Progenitor cell of endocrine pancreas (in vitro differentiated cells): ENCODE results near the gene GPC3. TPM values are rescaled to one million over a fixed set of nuclear protein-coding genes. Genes with fewer than 3 reads are reported as not detected.

Experiments used
- DNase-seq: peaks from one replicate; pipeline ENCODE4 v3.0.0; 2021; ENCODE audit warnings: low spot score; ENCODE audit not compliant: unreplicated experiment
- H3K27ac Mint-ChIP-seq: 2 replicates; pipeline ENCODE4 v1.8.0; 2021; ENCODE audit warnings: mild to moderate bottlenecking, moderate library complexity, mixed read lengths
- H3K27me3 Mint-ChIP-seq: 2 replicates; pipeline ENCODE4 v1.8.0; 2021; ENCODE audit warnings: mixed read lengths
- H3K36me3 Mint-ChIP-seq: 2 replicates; pipeline ENCODE4 v1.8.0; 2022; ENCODE audit warnings: mixed read lengths; ENCODE audit not compliant: insufficient read depth
- H3K4me1 Mint-ChIP-seq: 2 replicates; pipeline ENCODE4 v1.8.0; 2021; ENCODE audit warnings: low read depth, mixed read lengths
- H3K4me3 Mint-ChIP-seq: 2 replicates; pipeline ENCODE4 v1.8.0; 2021; ENCODE audit warnings: low read depth, mild to moderate bottlenecking, moderate library complexity, mixed read lengths
- H3K9me3 Mint-ChIP-seq: 2 replicates; pipeline ENCODE4 v1.8.0; 2021; ENCODE audit warnings: low read depth, mixed read lengths
- total RNA-seq: library from RNA; stranded (reverse); gene quantifications from 2 replicates; pipeline ENCODE4 v1.2.1, GENCODE V29; 2021
- TF ChIP-seq, protein P1 (sequence below): fragments of 200-600 bp; sonication (generic); IDR thresholded peaks from one replicate; pipeline ENCODE4 v1.5.0; 2021; ENCODE audit warnings: antibody characterized with exemption, mild to moderate bottlenecking; ENCODE audit not compliant: unreplicated experiment

Gene GPC3
- total RNA-seq, 1 donor from 2014 or later = 197 TPM

DNA sequence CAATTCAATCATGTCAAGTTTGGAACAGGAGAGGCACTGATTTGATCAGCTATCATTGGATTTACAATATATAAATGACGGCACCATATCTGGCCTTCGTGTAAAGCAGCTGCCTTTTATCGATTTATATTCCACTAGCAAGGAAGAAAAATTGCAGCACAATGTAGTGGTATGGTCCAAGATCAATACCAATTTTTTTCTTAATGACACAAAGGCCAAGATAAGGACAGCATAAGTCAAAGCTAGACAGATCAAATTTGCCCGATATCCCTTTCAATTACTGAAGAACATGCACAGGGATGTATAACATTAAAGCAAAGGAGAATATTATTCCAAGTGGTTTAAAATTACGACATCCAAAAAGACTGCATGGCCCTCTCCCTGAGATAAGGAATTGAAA lies 167.4 kb downstream of the GPC3 start:
- Mint-ChIP-seq H3K4me1 (peaks cover 45% of the 10 kb centered on the region), H3K9me3 (no peaks in the 10 kb centered on the region), H3K4me3 (no peak overlapping the region), H3K27me3 (no peaks in the 10 kb centered on the region), H3K36me3 (no peaks in the 10 kb centered on the region), H3K27ac (no peak overlapping the region)
- TF ChIP-seq, protein P1, sequence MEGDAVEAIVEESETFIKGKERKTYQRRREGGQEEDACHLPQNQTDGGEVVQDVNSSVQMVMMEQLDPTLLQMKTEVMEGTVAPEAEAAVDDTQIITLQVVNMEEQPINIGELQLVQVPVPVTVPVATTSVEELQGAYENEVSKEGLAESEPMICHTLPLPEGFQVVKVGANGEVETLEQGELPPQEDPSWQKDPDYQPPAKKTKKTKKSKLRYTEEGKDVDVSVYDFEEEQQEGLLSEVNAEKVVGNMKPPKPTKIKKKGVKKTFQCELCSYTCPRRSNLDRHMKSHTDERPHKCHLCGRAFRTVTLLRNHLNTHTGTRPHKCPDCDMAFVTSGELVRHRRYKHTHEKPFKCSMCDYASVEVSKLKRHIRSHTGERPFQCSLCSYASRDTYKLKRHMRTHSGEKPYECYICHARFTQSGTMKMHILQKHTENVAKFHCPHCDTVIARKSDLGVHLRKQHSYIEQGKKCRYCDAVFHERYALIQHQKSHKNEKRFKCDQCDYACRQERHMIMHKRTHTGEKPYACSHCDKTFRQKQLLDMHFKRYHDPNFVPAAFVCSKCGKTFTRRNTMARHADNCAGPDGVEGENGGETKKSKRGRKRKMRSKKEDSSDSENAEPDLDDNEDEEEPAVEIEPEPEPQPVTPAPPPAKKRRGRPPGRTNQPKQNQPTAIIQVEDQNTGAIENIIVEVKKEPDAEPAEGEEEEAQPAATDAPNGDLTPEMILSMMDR = no peak
- DNase-seq = no peak

DNA sequence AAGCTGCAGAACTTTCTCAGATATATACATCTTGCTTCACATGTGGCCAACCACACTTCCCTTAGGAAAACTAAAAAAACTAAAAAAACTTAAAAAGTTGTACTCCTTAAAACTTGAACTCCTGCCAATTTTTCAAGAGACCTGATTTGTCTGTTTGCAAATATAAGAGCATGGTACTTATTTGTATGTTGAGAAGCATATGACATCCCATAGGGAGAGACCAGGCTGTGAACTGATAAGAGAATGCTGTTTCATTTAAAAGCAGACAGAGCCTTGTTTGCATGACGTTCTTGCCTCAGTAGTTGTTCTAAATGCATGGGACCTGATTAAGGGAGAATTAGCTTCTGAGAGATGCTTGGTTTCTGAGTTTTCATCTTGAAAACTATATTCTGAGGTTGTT lies 169.9 kb downstream of the GPC3 start:
- no peak overlapping the region for H3K27ac Mint-ChIP-seq
- no peaks in the 10 kb centered on the region for H3K27me3 Mint-ChIP-seq
- H3K4me1 Mint-ChIP-seq = peaks cover 61% of the 10 kb centered on the region
- no peak for DNase-seq
- no peak overlapping the region for H3K4me3 Mint-ChIP-seq
- H3K9me3 Mint-ChIP-seq = no peaks in the 10 kb centered on the region
- no peaks in the 10 kb centered on the region for H3K36me3 Mint-ChIP-seq
- TF ChIP-seq, protein P1 = no peak

DNA sequence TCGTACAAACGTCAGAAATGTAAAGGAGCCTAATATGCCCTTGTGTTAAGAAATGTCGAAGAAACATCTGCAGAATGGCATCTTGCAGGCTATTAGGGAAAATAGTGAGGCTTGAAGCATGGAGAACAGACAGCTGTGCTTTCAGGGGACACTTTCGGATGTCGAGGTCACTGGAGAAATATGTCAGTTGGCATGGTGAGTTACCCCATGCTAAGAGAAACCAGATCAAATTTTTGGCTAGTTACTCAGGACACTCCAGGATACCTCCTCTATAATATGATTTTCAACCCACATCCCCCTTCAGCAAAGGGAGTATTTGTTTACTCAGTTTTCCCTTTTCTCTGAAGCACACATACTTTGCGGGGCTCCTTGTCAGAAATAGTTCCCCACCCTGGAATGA lies 171.4 kb downstream of the GPC3 start:
- DNase-seq = no peak
- Mint-ChIP-seq H3K27me3 (no peaks in the 10 kb centered on the region), H3K4me1 (peaks cover 50% of the 10 kb centered on the region), H3K36me3 (no peaks in the 10 kb centered on the region), H3K9me3 (no peaks in the 10 kb centered on the region), H3K27ac (no peak overlapping the region), H3K4me3 (no peak overlapping the region)
- TF ChIP-seq, protein P1 = no peak

DNA sequence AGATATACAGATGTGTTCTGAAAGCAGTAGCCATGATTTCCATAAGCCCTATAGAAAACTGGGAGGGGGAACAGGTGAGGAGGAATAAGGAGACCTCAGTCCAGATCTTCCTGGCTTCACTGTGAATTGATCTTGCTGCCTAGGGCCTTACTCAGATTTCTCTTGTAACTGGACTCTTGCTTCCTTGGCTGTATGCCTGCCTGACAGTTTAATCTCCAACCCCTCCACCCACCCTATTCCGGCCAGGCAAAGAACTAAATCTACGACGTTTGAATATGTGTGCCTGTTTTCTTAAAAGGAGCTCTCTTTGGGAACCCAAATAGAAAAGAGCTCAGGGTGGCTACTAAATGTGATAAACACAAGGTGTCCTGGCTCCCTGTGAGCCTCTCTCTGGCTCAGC lies 173.0 kb downstream of the GPC3 start:
- no peaks in the 10 kb centered on the region for H3K36me3 Mint-ChIP-seq
- DNase-seq = no peak
- TF ChIP-seq, protein P1 = no peak
- peaks cover 42% of the 10 kb centered on the region for H3K4me1 Mint-ChIP-seq
- no peaks in the 10 kb centered on the region for H3K9me3 Mint-ChIP-seq
- no peak overlapping the region for H3K4me3 Mint-ChIP-seq
- H3K27ac Mint-ChIP-seq = peak overlapping the region; percentile 62
- no peaks in the 10 kb centered on the region for H3K27me3 Mint-ChIP-seq

DNA sequence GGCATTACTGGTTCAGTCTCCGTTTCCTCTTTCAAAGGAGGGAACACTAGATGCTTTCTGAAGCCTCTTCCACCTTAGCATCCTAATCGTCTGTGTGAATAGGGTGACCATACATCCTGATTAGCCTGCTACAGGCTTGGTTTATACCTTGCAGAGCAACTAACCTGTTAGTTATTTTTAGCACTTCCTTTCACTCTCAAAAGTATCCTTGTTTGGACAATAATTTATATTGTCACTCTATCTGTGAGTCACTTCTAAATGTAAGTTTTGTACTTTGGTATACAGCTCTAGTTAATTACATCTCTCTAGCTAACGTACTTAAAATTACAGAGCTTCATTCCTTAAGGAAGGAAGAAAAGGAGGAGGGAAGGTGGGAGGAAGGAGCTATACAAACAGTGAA lies 174.5 kb downstream of the GPC3 start:
- no peaks in the 10 kb centered on the region for H3K27me3 Mint-ChIP-seq
- no peaks in the 10 kb centered on the region for H3K9me3 Mint-ChIP-seq
- peak overlapping the region; percentile 60 for H3K27ac Mint-ChIP-seq
- no peak overlapping the region for H3K4me3 Mint-ChIP-seq
- TF ChIP-seq, protein P1 = no peak
- peaks cover 36% of the 10 kb centered on the region for H3K4me1 Mint-ChIP-seq
- peaks cover 8% of the 10 kb centered on the region for H3K36me3 Mint-ChIP-seq
- DNase-seq = no peak

DNA sequence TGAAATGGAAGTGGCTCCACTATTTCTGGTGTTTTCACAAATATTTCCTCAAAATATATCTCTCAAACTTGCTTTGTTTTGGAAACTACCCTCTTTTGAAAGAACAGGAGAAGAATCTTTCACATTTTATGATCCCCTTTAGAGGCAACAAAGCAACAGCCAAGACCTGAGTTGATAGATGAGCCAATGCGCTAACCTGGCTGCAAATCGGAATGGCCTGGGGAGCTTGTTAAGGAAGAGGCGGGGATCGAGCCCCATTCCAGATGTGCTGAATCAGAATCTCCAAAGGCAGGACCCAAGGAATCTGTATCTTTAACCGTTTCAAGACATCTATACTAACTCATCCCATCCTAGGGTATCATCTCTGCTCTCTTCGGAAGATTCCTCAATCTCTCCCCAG lies 181.3 kb downstream of the GPC3 start:
- Mint-ChIP-seq H3K4me1 (peaks cover 6% of the 10 kb centered on the region), H3K4me3 (no peak overlapping the region), H3K36me3 (peaks cover 8% of the 10 kb centered on the region), H3K27me3 (no peaks in the 10 kb centered on the region), H3K27ac (no peak overlapping the region), H3K9me3 (no peaks in the 10 kb centered on the region)
- TF ChIP-seq, protein P1 = no peak
- no peak for DNase-seq
